Measurements from ENCODE around the gene LMBR1.

- no peak for TF ChIP-seq POLR2AphosphoS5 (IDR thresholded peaks at IDR 0.05)
- TF ChIP-seq POLR2A (IDR thresholded peaks at IDR 0.05): no peak
These were observed 219.5 kb downstream of the LMBR1 start for GRCh38 chr7:156673454-156673853.

Data from gastroesophageal sphincter (tissue), 2 donors.